SIG-M5 treated with dmso at 0.1 percent for 504 hours (cell line): ENCODE results near the gene TCP11.
A peak's percentile ranks its signal among the peaks of the same experiment; 100 is the strongest.
"Not testable (repeated sequence)": the region's sequence is repeated elsewhere in the genome, so short reads cannot be mapped to it uniquely, and the experiment has no call there.

Experiments used
- DNase-seq: peaks from one replicate; lab custom pipeline; 2025; ENCODE audit not compliant: unreplicated experiment; lab: John Stamatoyannopoulos, UW

TCP11 gene

DNA sequence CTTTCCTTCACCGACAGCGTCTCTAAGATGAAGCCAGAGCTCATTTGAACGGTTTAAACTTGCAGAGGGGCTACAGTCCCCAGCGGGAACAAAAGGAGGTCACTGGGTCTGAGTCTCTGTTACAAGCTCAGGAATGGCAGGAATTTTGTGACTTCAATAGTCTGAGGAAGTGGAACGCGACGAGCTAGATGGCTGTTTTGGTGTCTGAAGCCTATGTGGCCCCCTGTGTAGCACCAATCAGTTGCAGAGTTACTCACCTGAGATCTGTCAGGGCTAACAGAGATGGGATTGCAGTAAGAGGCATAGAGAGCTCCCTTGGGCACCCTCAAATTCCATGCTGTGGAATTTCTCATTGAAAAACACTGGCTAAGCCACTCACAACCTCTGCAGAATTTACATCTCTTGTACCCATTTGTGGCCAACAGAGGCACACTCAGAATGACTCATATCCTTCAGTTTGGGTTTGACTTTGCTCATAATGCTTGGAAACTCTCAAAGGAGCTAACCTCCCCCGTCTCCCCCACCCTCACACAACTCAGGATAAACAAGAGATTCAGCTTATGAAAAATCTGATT is 7.1 kb upstream of the TCP11 start:
- no peak for DNase-seq

DNA sequence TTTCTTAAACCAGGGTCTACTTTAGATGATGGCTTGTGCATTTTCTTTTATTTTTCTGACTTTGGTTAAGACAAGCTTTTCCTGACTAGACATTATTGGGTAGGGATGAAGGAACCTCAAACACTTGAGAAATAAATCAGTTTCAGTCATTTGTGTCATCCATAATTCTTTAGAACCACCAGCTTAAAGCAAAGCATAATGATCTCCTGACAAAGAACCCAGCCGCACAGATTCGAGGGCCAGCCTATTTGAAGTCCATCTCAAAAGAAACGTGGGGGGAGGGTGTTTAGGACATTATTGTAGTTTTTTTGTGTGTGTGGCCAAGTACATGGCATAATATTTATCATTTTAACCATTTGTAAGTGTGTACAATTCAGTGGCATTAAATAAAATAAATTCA is 6.3 kb upstream of the TCP11 start:
- DNase-seq: no peak

DNA sequence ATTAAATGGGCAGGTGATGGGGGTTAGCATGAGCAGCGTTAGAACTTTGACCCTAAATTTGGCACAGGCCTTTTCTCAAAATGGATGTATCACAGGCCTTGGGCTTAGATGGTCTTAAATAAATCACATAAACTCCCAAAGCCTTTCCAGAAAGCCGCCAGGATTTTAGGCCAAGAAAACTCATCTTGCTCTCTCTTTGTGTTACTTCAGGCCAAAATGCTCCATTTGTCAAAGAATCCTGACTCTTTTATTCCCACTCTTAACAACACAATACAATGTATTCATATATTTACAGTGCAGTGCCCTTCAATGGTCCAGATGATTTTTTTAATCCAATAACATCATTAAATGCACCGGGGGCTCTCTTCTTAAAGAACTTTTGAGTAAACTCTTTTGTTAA is 5.9 kb upstream of the TCP11 start:
- no peak for DNase-seq

DNA sequence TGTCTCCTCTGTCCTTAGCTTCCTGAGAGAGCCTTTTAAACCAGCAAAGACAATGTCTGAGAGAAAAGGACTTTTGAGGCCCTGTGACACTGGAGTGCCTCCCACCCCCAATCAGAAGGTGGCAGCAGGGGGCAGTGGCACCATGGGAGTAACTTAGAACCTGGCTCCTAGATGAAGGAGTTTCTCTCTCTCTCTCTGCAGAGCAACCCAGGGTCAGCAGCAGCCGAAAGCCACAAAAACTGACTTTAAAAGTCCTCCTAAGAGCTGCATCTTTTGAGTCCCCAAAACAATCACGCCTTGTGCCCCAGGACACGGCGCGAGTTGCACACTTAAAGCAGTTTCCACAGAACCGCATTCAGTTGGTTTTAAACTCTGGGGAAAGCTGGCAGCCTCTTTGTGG is 5.3 kb upstream of the TCP11 start:
- peak; percentile 6 for DNase-seq

DNA sequence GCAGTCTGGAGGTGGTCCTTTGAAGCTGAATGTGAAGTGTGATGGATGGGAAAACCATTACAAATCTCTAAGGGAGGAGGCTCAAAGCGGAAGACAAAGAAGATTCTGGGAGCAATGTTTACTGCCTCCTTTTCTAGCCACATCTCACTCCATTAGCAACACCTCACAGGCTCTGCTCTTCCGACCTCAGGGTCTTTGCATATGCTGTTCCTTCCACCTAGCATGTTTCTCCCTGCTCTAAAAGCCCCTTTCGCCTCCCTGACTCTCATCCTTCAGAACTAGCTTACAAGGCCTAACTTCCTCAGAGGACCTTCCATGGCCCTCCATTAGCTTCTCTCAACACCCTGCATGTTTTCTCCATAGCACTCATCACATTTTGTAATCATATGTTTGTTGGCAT is 4.6 kb upstream of the TCP11 start:
- no peak for DNase-seq

DNA sequence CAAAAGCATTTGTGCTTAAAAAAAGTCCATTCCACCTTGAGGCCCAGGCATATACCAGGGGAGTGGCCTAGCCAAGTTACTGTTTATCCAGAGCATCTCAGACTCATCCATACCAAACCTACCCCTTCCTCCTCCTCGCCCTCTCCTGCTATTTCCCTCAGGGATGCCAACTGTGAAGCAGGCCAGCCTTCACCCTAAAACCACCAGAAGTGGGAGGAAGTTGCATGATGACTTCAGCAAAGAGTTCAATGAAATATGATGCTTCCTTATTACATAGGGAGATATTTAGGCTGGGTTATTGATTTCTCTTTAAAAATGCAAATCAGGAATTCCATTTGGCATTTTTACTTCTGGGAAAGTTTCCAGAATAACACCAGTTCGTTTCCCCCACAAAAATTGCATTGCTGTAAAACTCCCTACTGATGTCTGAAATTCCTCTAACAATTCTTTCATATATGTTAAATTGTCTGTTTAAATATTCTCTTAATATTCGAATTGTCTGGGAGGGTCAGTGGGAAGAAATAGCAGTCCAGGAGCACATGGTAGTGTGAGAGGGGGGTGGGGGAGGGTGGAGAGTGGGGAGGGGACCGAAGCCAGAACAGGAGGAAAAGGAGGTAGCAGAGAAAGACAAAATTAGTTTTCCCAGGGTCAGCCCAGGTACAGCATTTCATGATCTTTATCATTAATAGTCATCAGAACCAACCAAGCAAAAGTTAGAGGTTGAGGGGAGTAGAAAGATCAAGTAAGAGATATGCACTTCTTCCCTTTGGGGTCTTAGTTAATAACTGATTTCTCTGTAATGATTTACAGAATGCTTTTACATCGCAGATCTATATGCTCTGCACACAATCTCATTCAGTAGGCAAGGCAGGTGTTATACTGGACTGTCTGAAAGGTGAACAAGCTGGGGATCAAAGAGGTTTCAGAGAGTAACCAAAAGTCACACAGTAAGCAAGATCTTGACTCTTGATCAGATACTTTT is 1.7 kb upstream of the TCP11 start:
- no peak for DNase-seq

DNA sequence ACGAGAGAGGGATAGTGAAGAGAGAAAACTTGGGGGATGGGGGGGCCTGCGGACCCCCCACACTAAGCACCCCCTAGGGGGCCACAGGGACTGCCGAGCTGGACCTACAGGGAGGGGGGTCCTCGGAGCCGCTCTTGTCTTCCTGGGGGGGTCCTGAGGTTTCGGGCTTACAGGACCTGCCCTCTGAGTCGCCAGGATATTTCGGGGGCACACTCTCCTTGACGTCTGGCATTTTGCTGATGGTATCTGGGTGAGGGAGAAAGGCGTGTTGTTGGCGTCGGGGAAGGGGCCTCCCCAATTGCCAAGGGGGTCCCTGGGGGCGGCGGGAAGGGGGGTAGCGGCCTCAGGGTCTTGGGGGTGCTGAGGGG is 516 bp downstream of the TCP11 start:
- no peak for DNase-seq

DNA sequence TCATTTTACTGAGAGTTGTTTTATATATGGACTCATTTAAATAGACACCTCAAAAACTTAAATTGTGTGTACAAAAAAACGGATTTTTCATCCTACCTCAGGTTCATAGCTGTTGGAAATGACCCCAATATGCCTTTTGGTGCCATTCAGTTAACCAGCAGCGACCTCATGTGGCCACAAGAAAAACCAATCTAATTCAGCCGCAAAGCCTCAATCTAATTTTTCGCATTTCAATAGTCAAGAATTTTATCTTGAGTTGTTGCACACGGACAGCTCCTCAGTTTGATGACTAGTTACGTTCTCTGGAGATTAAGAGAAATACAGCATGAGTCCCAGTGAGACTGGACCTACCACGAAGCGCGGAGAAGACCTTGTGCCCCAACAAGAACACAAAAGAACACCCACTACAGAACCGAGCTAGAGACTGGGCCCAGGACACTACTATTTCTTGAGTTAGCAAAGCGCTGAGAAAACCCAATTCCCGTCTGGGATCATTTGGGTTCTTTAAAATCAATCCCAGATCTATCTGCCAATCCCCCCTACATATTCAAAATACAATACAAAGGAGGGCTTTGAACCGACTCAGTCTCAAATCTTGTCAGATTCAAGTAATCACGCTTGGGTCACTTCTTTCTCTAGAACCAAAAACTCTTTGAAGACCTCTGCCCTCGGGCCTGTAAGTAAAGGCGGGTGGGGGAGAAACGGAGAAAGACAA is 1.1 kb downstream of the TCP11 start:
- peak; percentile 65 for DNase-seq

DNA sequence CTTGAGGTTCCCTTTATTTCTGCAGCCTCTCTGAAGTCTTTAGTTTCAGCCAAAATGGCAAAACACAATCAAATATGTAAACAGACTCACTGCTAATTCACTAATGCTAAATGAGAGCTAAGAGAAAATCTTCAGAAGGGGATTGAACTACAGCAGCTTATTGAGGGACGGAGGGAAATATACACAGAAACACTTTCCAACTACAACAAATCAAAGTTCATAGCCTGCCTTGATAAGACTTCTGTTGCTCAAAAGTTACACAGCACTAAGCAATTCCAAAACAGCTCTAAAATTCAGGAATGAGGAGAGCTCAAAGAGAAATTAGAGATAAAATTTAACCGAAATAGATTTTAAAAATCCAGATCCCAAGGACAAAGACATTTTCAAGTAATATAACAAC is 1.7 kb downstream of the TCP11 start:
- DNase-seq: no peak

DNA sequence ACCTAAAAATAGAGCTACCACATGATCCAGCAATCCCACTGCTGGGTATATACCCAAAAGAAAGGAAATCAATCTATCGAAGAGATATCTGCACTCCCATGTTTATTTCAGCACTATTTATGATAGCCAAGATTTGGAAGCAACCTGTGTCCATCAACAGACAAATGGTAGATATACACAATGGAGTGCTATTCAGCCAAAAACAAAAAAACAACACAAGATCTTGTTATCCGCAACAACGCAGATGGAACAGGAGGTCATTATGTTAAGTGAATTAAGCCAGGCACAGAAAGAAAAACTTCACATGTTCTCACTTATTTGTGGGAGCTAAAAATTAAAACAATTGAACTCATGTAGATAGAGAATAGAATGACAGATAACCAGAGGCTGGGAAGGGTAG is 2.9 kb downstream of the TCP11 start:
- DNase-seq: not testable (repeated sequence)

DNA sequence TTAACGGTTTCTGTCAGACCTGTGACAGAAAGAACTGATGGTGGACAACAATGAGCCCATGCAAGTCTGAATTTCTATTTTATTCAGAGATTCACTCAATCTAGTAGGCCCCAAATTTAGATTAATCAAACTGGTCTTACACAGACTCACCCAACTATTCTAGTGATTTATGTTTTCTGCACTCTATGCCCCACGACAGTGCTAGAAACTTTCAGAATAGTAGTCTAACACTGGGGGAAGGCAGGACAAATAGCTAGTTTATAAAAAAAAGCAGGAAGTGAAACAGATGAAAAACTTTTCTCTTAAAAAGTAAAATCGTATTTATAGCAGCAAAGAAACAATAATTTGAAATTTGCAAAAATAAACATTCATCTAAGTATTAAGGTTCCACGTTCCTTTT is 5.0 kb downstream of the TCP11 start:
- DNase-seq: no peak

DNA sequence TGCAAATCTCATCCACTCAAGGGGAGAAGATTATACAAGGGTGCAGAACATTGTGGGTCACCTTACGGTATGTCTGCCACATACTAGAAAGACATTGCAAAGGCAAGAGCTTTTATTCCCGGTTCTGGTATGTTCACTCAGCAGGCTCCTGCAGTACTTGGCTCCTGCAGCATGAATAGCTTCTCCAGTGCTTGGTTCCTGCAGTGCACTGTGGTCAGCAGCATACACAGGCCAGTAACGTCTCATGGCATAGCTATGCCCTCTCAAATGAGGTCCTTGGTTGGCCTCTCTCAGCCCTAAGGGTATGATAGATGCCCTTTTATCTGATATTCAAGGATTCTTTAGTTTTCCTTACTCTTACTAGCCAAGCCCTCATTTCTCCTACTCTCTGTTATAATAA is 12.6 kb downstream of the TCP11 start:
- no peak for DNase-seq

DNA sequence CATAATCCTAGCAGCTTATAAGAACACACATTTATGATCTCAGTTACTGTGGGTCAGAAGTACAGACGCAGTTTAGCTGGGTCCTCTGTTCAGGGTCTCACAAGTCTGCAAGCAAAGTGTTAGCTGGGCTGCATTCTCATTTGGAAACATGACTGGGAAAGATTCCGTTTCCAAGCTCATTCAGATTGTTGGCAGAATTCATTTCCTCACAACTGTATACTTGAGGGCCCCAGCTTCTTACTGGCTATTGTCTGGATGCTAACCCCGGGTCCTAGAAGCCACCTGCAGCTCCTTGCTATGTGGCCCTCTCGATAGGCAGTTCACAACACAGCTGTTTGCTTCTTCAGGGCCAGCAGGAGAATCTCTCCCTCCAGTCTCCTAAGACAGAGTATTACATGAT is 13.1 kb downstream of the TCP11 start:
- DNase-seq: no peak

DNA sequence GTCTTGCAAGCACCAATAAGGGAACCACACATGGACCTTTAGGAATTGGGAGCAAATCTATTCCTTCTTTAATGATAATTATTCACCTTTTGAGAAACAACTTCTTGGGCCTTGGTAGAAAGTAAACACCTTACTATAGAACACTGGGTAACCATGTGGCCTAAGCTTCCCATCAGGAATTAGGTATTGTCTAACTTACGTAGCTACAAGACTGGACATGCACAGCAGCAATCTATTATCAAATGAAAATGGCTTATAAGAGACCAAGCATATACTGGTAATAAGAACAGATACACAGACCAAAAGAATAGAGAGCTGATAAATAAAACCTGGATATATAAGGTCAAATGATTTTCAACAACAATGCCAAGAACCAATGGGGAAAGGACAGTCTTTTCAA is 16.8 kb downstream of the TCP11 start:
- DNase-seq: no peak

DNA sequence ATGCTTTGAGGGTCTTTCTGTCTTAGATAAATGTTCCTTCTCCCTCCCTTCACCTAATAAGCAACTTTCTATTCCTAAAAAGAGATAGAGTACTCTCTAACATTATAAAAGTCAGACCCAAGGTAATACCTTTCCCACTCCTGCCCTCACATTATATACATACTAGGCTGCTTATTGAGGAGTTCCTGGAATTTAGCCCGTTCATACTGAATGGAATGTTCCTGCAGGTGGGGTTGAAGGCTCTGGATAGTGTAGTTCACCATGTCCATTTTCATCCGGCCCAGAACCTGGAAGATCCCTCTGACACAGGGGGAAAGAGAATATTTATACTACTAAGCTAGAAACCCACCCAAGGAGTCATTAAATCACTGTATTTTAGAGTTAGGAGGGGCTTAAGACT is 20.4 kb downstream of the TCP11 start:
- no peak for DNase-seq

DNA sequence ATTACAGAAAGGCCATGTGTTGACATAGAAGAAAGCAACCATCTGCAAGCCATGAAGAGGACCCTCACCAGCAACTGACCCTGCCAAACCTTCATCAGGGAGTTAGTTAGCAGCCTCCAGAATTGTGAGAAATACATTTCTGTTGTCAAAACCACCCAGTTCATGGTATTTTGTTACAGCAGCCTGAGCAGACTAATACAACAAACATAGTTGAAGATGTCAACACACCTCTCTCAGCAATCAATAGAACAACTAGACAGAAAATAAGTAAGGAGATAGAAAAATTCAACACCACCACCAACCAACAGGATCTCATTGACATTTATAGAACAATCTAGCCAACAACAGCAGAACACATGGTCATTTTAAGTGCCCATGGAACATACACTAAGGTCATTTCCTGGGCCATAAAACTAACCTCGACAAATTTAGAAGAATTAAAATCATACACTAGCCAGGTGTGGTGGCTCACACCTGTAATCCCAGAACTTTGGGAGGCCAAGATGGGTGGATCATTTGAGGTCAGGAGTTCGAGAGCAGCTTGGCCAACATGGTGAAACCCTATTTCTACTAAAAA is 32.7 kb downstream of the TCP11 start:
- no peak for DNase-seq

DNA sequence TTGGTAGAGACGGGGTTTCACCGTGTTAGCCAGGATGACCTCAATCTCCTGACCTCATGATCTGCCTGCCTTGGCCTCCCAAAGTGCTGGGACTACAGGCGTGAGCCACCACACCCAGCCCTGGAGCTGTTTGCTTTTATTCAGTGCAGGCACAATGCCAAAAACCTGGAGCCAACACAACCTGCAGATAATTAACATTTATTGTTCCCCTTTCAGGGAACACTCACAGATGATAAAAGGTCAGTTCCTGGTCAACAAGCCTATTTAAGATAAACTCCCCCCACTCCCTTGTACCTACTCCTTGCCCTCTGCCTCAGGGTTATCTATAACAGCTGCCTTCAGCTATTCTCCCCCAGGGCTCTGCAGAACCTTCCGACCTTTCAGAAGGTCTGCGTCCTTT is 33.4 kb downstream of the TCP11 start:
- not testable (repeated sequence) for DNase-seq

DNA sequence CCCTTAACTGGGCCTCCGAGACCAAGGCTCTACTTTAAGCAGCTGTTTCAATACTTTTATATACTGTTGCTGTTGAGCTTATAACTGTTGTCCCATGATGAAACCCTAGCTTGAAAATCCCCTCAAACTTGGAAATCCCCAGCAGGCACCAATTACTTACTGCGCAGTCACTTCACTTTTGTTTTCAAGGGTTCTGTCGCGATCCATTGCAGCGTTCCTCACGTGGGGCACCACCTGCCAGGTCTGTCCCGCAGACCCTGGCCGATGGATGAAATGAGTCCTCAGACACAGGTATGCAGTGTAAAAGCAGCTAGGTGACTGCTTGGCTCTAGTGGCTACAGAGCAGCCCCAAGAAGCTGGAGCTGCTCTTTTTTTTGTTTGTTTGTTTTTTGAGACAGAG is 33.9 kb downstream of the TCP11 start:
- DNase-seq: not testable (repeated sequence)

DNA sequence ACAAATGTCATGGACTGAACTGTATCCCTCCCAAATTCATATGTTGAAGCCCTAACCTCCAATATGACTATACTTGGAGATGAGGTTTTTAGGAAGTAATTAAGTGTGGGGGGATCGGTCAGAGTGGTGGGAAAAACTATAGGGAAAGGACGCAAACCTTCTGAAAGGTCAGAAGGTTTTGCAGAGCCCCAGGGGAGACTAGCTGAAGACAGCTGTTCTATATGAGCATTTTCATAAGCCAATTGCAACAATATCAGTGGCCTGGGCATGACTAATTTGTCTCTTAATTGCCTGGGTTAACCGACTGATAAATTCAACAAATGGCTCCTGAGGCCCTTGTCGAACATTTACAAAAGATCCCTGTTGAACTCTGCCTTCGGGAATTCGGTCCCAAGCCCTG is 35.1 kb downstream of the TCP11 start:
- DNase-seq: not testable (repeated sequence)

DNA sequence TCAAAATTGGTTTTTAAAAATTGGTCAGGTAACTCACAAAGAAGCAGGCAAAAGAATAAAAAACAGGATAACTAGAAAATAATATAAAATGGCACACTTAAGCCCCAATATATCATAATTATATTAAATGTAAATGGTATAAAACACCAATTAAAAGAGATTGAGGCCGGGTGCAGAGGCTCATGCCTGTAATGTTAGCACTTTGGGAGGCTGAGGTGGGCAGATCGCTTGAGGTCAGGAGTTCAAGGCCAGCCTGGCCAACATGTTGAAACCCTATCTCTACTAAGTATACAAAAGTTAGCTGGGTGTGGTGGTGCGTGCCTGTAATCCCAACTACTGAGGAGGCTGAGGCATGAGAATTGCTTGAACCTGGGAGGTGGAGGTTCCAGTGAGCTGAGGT is 36.1 kb downstream of the TCP11 start:
- no peak for DNase-seq

DNA sequence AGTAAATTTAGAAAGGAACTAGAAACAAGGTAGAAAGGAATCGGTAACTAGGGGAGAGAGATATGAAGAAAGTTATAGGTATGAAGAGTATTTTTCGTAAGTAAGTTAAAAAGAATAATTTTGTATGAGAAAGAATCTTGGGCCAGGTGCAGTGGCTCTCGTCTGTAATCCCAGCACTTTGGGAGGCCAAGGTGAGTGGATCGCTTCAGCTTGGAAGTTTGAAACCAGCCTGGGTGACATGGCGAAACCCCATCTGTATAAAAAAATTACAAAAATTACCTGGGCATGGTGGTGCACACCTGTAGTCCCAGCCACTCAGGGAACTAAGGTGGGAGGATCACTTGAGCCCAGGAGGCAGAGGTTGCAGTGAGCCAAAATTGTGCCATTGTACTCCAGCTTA is 42.0 kb downstream of the TCP11 start:
- no peak for DNase-seq
